Bronchial epithelial cell (primary cell): ENCODE measurements around the gene CETP. TPM values are rescaled to one million over a fixed set of nuclear protein-coding genes. Genes with fewer than 3 reads are reported as not detected.
"Not testable (repeated sequence)": the region's sequence is repeated elsewhere in the genome, so short reads cannot be mapped to it uniquely, and the experiment has no call there.

Experiments used
- DNase-seq: peaks from one replicate; pipeline ENCODE4 v3.0.0-alpha.2; 2010; ENCODE audit warnings: low read depth
- FAIRE-seq: peaks from 2 replicates; lab custom pipeline; 2011; peaks lifted over from hg19 to GRCh38; lab: Jason Lieb, UNC
- H3K27me3 ChIP-seq: 2 replicates; pipeline ENCODE4 v1.5.1; 2011; ENCODE audit warnings: low read length; ENCODE audit not compliant: control insufficient read depth, insufficient read depth
- H3K36me3 ChIP-seq: 2 replicates; pipeline ENCODE4 v1.5.1; 2011; ENCODE audit warnings: low read length; ENCODE audit not compliant: control insufficient read depth, insufficient read depth
- H3K4me3 ChIP-seq: 2 replicates; pipeline ENCODE4 v1.5.1; 2011; ENCODE audit warnings: mild to moderate bottlenecking, low read depth, low read length, control low read depth
- CTCF ChIP-seq: IDR thresholded peaks from 2 replicates; pipeline ENCODE4 v1.5.1; 2011; ENCODE audit warnings: mild to moderate bottlenecking, moderate library complexity, low read length, control low read depth, inconsistent platforms; ENCODE audit not compliant: insufficient read depth, severe bottlenecking
- total RNA-seq: library from RNA; depleted of rRNA; stranded (reverse); fragments of >200 nt; gene quantifications from 2 replicates; pipeline ENCODE4 v1.2.1, GENCODE V29; 2014

Gene CETP
- total RNA-seq, 1 donor from 2014 or later = not detected

- FAIRE-seq (no peak), DNase-seq (no peak)
- Histone ChIP-seq H3K27me3 (peaks cover 6% of the 10 kb centered on the region), H3K36me3 (no peaks in the 10 kb centered on the region), H3K4me3 (no peak overlapping the region)
- TF ChIP-seq CTCF = no peak
These were observed 10.9 kb downstream of the CETP start for GRCh38 chr16:56972403-56973293.

GRCh38 chr16:56973294-56973689, 11.5 kb downstream of the CETP start:
- H3K36me3 ChIP-seq = no peaks in the 10 kb centered on the region
- FAIRE-seq = no peak
- DNase-seq = no peak
- peaks cover 6% of the 10 kb centered on the region for H3K27me3 ChIP-seq
- no peak overlapping the region for H3K4me3 ChIP-seq
- no peak for TF ChIP-seq CTCF

- FAIRE-seq, H3K36me3 ChIP-seq, DNase-seq, H3K27me3 ChIP-seq, H3K4me3 ChIP-seq: not testable (repeated sequence)
These were observed 12.1 kb downstream of the CETP start for GRCh38 chr16:56973899-56974298.

- FAIRE-seq = no peak
- H3K4me3 ChIP-seq = no peak overlapping the region
- TF ChIP-seq CTCF = no peak
These were observed 13.0 kb downstream of the CETP start for GRCh38 chr16:56974549-56975300.

GRCh38 chr16:56975714-56976113, 14.0 kb downstream of the CETP start:
- TF ChIP-seq CTCF = no peak
- peaks cover 6% of the 10 kb centered on the region for H3K27me3 ChIP-seq
- H3K4me3 ChIP-seq = no peak overlapping the region
- FAIRE-seq (no peak), DNase-seq (no peak)
- H3K36me3 ChIP-seq = no peaks in the 10 kb centered on the region

More at GRCh38 chr16:56974549-56975300, 13.0 kb downstream of the CETP start:
- peaks cover 6% of the 10 kb centered on the region for H3K27me3 ChIP-seq
- DNase-seq = no peak
- H3K36me3 ChIP-seq = no peaks in the 10 kb centered on the region

- no peak for FAIRE-seq
These were observed 15.5 kb downstream of the CETP start for GRCh38 chr16:56977216-56977615.

More at GRCh38 chr16:56977216-56977615, 15.5 kb downstream of the CETP start:
- Histone ChIP-seq H3K27me3 (peaks cover 2% of the 10 kb centered on the region), H3K36me3 (no peaks in the 10 kb centered on the region), H3K4me3 (no peak overlapping the region)
- no peak for TF ChIP-seq CTCF
- no peak for DNase-seq
